Measurements from ENCODE around the gene PCMT1.

GRCh38 chr6:149825292-149825691 lies 75.8 kb downstream of the PCMT1 start:
- TF ChIP-seq POLR2A (IDR thresholded peaks at IDR 0.05; ENCODE audit: low read length), result no peak
- no peak for TF ChIP-seq MYC (IDR thresholded peaks at IDR 0.05; ENCODE audit: borderline replicate concordance, low read length)
- TF ChIP-seq BHLHE40 (IDR thresholded peaks at IDR 0.05; ENCODE audit: low read depth, low read length), result no peak
- no peak for TF ChIP-seq PBX3 (IDR thresholded peaks at IDR 0.05)
- no peak for TF ChIP-seq CHD2 (IDR thresholded peaks at IDR 0.05; ENCODE audit: low read length, partially characterized antibody)
- no peak for TF ChIP-seq RNF2 (IDR thresholded peaks at IDR 0.05; ENCODE audit: borderline replicate concordance, low read depth)
- no peak for TF ChIP-seq MAX (IDR thresholded peaks at IDR 0.05)
- no peak for TF ChIP-seq REST (IDR thresholded peaks at IDR 0.05)
- no peak for TF ChIP-seq HEYL (CRISPR knock-in tag; IDR thresholded peaks at IDR 0.05)
- TF ChIP-seq CTCF (IDR thresholded peaks at IDR 0.05), result no peak
- no peak for TF ChIP-seq RCOR1 (IDR thresholded peaks at IDR 0.05; ENCODE audit: low read depth, low read length)
- no peak for TF ChIP-seq GATA3 (IDR thresholded peaks at IDR 0.05; ENCODE audit: borderline replicate concordance)
